ENCODE data around the gene B9D1. TPM values are rescaled to one million over a fixed set of nuclear protein-coding genes. Genes with fewer than 3 reads are reported as not detected.
A peak's percentile ranks its signal among the peaks of the same experiment; 100 is the strongest.

Gene B9D1
- total RNA-seq, 2 experiments from 2014 or later = 7.2 to 7.6 TPM

DNA sequence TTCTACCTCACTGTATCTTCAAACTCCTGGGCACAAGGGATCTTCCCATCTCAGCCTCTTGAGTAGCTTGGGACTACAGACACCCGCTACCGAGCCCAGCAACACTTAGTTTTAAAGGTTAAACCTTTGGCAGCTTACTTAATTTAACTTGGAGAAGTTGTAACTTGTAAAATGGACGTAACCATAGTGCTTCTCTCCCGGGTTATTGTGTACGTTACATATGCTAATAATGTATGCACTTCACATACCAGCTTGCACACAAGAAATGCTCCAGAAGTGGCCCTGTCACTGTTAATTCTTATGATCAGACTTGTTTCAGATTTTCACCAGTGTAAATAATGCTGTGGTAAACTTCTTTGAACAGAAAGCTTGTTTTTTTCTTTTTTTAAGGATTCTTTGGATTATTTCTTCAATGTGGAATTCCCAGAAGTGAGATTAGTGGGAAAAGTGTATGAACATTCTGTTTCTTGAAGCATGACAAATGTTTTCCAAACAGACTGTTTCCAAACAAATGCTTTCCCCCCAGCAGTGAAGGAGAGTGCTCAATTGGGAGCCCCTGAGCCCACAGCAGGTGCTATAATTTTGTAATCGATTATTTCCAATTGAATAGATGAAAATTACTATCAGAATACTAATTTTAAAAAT lies 63.8 kb downstream of the B9D1 start:
- no peak overlapping the region for H3K27ac Mint-ChIP-seq

GRCh38 chr17:19296786-19297778 lies 65.4 kb downstream of the B9D1 start:
- intact Hi-C loops (cut with micrococcal nuclease) = no loop called here
- DNase-seq = no peak
- Mint-ChIP-seq H3K36me3 (no peaks in the 10 kb centered on the region), H3K4me3 (no peak overlapping the region), H3K27ac (no peak overlapping the region), H3K4me1 (ENCODE audit: low read depth) (no peaks in the 10 kb centered on the region), H3K9me3 (no peaks in the 10 kb centered on the region), H3K27me3 (no peaks in the 10 kb centered on the region)
- ChIA-PET CTCF (no interaction called here), POLR2A (no interaction called here)

More for the DNA sequence above, 63.8 kb downstream of the B9D1 start:
- no peak for DNase-seq
- intact Hi-C loops (cut with micrococcal nuclease) = no loop called here
- Mint-ChIP-seq H3K36me3 (no peaks in the 10 kb centered on the region), H3K27me3 (no peaks in the 10 kb centered on the region), H3K4me1 (ENCODE audit: low read depth) (no peaks in the 10 kb centered on the region), H3K9me3 (no peaks in the 10 kb centered on the region), H3K4me3 (no peak overlapping the region)
- CTCF ChIA-PET = no interaction called here
- POLR2A ChIA-PET = no interaction called here

- no peaks in the 10 kb centered on the region for H3K4me1 Mint-ChIP-seq (ENCODE audit: low read depth)
- ChIA-PET CTCF (interaction anchor here (1.0 kb wide), 1 partner anchor 151 kb away, joined by 3 read pairs; no protein-coding TSS in a partner anchor), POLR2A (no interaction called here)
- H3K27me3 Mint-ChIP-seq = peaks cover 1% of the 10 kb centered on the region
- no peak overlapping the region for H3K27ac Mint-ChIP-seq
- no peak for DNase-seq
- intact Hi-C loops (cut with micrococcal nuclease) = no loop called here
- H3K4me3 Mint-ChIP-seq = no peak overlapping the region
- H3K36me3 Mint-ChIP-seq = no peaks in the 10 kb centered on the region
- no peaks in the 10 kb centered on the region for H3K9me3 Mint-ChIP-seq
Observed at GRCh38 chr17:19295473-19296135, 66.9 kb downstream of the B9D1 start.

- no peaks in the 10 kb centered on the region for H3K9me3 Mint-ChIP-seq
- H3K4me3 Mint-ChIP-seq = no peak overlapping the region
- no peaks in the 10 kb centered on the region for H3K4me1 Mint-ChIP-seq (ENCODE audit: low read depth)
- ChIA-PET CTCF (no interaction called here), POLR2A (no interaction called here)
- no peak overlapping the region for H3K27ac Mint-ChIP-seq
- no peaks in the 10 kb centered on the region for H3K36me3 Mint-ChIP-seq
- peaks cover 1% of the 10 kb centered on the region for H3K27me3 Mint-ChIP-seq
- intact Hi-C loops (cut with micrococcal nuclease) = no loop called here
- DNase-seq = no peak
Observed at GRCh38 chr17:19294443-19294842, 68.1 kb downstream of the B9D1 start.

Small RNAs within 50 kb of the gene (microRNA-seq; reads per million reads assigned to microRNA genes)
- gene MIR1180 (ENCODE audit: borderline microRNAs expressed, borderline number of aligned reads, borderline replicate concordance) = 364 reads per million, percentile 78 among the genes with 10 or more reads in this experiment

Other genes starting within 250 kb of the B9D1 start
- 1 to 10 TPM; 3.2 to 3.5 TPM for gene GRAPL, start 235.1 kb downstream of the B9D1 start, total RNA-seq
- 10 to 100 TPM in 1 of 2 experiments, 1 to 10 TPM in 1; 9.0 to 12.0 TPM for gene EPN2, start 125.4 kb downstream of the B9D1 start, total RNA-seq
- gene MAPK7, start 15.8 kb upstream of the B9D1 start, total RNA-seq = 10 to 100 TPM; 15.4 to 17.2 TPM
- not detected for gene MFAP4, start 24.5 kb upstream of the B9D1 start, total RNA-seq
- under 1 TPM; 0.86 to 0.97 TPM for gene RNF112, start 48.5 kb upstream of the B9D1 start, total RNA-seq
- 1 to 10 TPM in 1 of 2 experiments, under 1 TPM in 1; 0.83 to 1.3 TPM for gene SLC47A1, start 171.1 kb upstream of the B9D1 start, total RNA-seq